KOPT-K1 (cell line): Measurements from ENCODE around the gene TASOR2.

ENCODE experiments used
- H3K27ac ChIP-seq: fragments of 200-600 bp; sonication (generic); 2 replicates; pipeline ENCODE4 v1.5.1; 2016; ENCODE audit warnings: antibody characterized with exemption, mild to moderate bottlenecking, low read depth, low read length; ENCODE audit not compliant: poor library complexity, severe bottlenecking
- H3K36me3 ChIP-seq: fragments of 200-600 bp; sonication (generic); 2 replicates; pipeline ENCODE4 v1.5.1; 2017; ENCODE audit warnings: antibody characterized with exemption, mild to moderate bottlenecking, low read length, moderate library complexity; ENCODE audit not compliant: insufficient read depth
- H3K9me3 ChIP-seq: fragments of 200-600 bp; sonication (generic); 2 replicates; pipeline ENCODE4 v1.5.1; 2017; ENCODE audit warnings: antibody characterized with exemption, low read length, mild to moderate bottlenecking; ENCODE audit not compliant: insufficient read depth, poor library complexity, severe bottlenecking

TASOR2 gene

DNA sequence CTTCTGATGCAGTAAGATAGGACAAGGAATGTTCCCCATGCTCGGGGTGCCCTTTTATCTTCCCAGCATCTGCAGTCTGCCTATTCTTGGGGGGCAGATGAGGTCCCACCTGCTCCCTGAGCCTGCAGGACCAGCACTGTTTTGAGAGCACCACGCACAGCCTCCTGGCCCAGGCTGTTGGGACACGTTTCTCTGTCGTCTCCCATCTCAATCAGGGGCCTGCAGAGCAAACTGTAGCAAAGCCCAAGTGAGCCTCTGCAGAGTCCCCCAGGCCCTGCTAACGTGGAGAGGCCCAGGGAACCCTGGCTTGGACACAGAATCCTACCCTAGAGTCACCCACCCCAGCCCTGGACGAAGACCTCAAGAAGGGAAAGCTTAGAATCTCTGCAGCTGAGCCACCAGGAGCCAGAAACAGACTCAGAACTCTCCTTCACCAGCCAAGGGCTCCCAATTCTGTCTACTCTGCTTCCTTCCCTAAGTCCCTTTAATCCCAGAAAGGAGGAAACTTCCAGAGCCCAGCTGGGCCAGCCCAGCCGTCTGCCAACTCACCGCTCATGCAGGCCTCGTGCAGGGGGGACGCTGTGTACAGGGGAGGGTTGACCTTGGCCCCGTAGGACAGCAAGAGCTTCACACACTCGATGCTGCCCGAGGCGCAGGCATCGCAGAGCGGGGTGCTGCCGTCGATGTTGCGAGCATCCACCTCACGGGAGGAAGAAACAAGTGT is 33.8 kb upstream of the TASOR2 start:
- Histone ChIP-seq H3K36me3 (no peaks in the 10 kb centered on the region), H3K9me3 (no peaks in the 10 kb centered on the region), H3K27ac (no peak overlapping the region)

DNA sequence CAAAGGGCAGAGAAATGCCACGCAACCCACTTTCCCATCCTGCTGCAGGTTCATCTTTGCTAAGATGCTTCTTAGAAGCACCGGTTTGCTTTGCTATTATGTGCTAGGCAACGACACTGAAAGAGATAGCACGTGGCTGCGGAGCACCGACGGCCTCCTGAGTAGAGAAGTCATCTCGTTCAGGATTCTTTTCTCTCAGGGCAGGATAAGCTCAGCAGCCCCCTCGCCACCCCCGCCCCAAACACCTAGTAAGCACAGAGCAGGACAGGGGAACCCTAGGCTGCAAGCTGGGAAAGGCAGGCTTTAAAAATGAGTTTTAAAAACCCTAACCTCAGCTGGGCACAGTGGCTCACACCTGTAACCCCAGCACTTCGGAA is 33.3 kb upstream of the TASOR2 start:
- Histone ChIP-seq H3K9me3 (no peaks in the 10 kb centered on the region), H3K36me3 (no peaks in the 10 kb centered on the region)

DNA sequence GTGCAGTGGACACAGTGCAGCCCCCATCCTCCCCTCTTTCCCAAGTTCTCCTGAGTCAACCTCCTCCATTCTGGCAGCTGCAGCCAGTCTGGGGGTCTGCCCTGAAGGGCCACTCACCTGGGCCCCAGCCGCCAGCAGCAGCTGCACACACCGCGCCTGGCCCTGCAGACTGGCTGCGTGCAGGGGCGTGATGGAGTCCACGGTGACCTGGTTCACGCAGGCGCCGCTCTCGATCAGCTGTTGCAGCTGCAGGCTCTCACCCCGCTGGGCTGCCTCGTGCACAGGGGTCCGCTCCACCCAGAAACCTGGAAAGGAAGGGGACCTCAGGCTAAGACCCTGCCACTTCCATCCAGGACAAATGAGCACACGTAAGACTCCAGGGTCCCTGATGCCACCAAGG is 31.9 kb upstream of the TASOR2 start:
- H3K36me3 ChIP-seq = no peaks in the 10 kb centered on the region
- no peaks in the 10 kb centered on the region for H3K9me3 ChIP-seq
- H3K27ac ChIP-seq = peak overlapping the region; percentile 36

More for the DNA sequence above, 33.3 kb upstream of the TASOR2 start:
- no peak overlapping the region for H3K27ac ChIP-seq

DNA sequence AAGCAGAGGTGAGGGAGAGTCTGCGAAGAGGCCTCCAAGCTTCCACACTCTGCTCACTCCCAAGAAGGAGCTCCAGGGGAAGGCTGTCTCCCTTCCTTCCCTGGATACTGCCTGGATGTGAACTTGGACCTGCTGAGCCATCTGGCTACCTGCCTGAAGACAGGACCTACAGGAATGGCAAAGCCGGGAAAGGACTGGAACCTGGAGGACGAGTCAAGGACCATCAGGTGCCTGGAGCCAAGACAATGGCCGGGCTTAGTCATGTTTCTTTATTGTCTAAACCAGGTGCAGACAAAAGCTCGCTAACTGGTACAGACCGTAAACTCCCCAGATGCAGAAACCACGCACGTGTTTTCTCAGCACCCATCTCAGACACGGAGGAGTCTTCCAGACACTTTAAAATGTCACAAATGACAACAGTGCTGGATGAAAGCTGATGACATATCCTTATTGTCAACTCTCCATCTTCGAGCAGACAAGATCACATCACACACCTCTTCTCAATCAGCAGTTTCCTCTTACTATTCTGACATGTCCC is 30.4 kb upstream of the TASOR2 start:
- peak overlapping the region; percentile 81 for H3K27ac ChIP-seq
- H3K9me3 ChIP-seq = no peaks in the 10 kb centered on the region
- no peaks in the 10 kb centered on the region for H3K36me3 ChIP-seq

DNA sequence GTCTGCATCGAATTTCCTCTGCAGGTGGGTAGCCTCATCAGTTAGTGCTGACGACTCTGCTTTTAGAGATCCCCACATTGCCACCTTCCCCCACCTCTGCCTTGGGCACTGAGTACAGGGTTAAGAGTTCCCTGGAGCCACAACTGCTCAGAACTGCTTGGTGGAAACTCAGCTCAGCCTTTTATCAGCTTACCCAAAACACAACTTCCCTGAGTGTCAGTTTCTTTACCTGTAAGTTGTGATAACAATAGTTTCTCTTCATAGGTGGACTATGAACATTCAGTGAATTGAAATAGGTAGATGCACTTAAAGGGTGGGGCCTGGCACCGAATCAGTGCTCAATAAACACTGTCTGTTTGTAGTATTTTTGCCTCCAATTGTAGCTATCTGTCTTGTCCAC is 29.5 kb upstream of the TASOR2 start:
- no peaks in the 10 kb centered on the region for H3K36me3 ChIP-seq
- H3K27ac ChIP-seq = peak overlapping the region; percentile 81
- no peaks in the 10 kb centered on the region for H3K9me3 ChIP-seq

DNA sequence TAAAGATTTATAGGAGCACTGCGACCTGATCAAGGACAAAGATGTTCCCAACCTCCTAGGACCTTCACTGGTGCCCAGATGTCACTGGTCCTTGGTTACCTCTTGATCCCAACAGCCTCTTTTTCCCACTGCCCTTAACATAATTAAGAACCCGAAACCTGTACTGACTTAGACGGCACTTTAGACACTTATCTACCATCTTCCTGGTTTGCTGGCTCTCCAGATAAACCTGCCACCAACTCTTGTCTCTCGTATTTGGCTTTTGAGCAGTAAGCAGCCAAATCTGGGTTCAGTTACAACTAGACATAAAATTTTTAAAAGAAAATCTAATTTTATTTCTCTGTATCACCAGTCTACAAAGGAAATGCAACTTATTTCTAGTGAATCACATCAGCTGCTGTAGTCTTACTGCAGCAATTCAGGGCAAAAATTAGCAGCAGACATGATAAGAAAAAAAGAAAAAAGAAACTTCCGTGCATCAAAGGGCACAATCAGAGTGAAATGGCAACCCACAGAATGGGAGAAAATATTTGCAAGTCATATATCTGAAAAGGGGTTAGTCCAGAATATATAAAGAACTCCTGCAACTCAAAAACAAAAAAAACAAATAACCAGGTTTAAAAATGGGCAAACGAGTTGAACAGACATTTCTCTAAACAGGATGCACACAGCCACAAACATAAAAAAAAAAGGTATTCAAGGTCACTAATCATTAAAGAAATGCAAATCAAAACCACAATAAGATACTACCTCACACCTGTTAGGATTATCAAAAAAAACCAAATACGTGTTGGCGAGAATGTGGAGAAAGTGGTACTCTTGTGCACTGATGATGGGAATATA is 27.7 kb upstream of the TASOR2 start:
- H3K27ac ChIP-seq = peak overlapping the region; percentile 81
- H3K9me3 ChIP-seq = no peaks in the 10 kb centered on the region
- H3K36me3 ChIP-seq = no peaks in the 10 kb centered on the region

DNA sequence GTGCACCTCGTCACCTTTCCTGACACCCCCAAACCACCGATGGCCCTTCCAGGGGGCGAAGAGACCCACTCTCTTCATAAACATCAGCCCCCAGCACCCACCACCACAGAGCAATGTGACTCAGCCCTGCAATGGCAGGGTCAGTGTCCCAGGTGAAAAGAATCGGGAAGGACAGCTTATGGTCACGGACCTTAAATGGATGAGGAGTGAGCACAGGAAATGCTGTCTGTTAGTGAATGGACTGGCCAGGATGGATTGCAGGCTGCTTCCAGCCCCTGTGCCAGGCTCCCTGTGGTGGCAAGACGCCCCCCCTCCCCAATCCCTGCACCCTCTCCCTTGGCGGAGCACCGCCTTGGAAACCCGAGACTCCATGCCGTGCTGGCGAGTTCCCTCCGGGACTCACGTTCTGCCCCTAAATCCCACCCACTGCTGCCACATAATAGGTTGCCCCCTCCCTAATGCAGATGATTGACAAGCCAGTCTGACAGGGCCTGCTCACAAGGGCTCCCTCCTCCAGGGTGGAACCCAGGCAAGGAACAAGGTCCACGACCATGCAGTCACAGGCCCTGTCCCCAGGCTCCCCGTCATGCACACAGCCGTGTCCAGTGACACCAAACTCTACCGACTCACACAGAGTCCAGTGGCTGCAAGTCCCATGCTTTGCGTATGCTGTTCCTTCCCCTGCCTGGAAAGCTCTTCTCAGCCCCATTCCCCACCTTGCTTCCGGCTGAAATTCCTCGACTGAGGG is 25.6 kb upstream of the TASOR2 start:
- no peak overlapping the region for H3K27ac ChIP-seq
- no peaks in the 10 kb centered on the region for H3K9me3 ChIP-seq
- H3K36me3 ChIP-seq = no peaks in the 10 kb centered on the region

DNA sequence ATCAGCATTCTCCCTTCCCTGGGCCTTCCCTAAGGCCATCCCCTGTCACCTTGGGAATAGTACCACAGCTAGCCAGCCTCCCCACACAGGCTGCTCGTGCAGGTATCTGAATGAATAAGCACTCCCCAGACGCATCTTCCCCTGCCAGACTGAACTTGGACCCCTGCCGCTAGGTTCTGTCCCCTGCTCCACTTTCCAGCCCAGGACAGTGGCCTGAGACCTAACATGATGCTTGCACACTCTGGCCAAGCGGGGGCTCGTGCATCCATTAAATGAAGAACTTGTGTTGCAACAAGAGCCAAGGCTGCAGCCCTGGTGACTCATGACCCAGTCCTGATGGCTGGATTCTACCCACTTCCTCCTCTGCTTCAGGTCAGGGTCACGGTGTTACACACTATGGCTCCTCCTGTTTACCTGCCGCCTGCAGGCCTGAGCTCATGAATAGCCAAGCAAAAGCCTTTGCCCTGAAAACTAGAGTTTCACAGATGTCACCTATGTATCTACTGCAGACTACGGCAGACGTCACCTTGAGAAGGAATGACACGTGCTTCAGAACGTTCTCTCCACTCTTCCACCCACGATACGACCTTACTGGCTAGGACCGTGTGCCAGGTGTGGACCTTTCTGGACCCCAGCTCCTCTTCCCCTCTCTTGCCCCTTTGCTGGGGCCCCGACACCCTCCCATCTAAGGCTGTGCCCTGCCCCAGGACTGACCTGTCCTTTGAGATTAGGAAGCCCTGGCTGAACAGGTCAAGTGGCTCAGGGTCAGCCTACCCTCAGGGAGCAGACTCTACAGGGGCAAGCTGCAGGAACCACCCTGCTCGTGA is 24.7 kb upstream of the TASOR2 start:
- Histone ChIP-seq H3K27ac (no peak overlapping the region), H3K36me3 (no peaks in the 10 kb centered on the region), H3K9me3 (no peaks in the 10 kb centered on the region)

DNA sequence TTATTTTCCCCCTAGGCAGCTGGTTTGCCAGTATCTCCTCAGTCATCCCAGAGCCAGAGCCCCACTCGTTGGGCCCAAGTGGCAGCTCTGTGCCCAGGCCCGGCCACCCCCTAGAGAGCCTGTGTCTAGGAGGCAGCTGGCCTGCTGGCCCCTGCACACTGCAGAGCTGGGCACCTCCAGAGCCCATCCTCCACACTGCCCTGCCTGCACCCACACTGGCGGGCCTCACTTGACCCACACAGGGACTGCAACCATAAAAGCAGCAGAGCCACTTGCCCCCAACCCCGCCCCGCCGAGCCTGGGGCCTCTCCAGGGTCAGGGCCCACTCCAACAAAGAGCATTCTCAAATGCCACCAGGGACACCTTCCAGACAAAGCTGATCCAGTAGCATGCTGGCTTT is 23.6 kb upstream of the TASOR2 start:
- Histone ChIP-seq H3K36me3 (no peaks in the 10 kb centered on the region), H3K27ac (peak overlapping the region; percentile 3), H3K9me3 (no peaks in the 10 kb centered on the region)

DNA sequence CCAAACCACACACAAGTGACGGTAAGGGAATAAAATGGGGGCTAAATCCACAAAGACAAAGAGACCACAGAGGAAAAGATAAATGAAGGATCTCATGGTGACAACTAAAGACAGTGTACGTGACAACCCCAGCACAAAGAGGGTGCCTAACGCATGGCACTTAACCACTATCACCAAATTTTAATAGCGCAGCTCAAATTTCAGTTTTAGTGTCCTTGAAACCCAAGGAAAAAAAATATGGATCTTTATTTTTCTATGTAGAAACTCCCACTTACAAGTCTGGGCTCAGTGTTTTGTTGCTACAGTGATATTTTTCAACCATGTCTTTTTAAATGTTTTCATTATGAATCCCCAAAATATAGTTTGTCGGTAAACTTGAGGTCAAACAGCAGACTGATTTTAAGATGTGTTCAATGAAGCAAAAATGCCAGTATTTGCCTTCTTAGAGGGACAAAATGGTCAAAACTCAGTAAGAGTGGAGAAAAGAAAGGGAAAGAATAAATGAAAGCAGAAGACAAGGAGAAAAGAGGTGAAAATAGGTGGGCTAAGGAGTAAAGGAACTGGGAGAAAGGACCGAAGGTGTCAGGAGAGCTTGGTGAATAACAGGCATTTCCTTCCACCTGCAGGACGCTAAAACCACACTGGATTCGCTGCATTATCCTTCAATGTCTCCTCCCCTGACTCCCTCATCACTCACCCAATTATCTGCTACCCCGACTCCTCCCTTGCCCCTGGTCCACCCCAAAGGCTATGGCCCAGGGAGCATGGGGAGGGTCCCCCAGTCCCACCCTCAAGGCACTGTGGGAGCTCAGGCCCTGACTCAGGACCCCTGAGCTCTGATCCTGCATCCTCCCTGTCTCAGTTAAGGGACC is 21.7 kb upstream of the TASOR2 start:
- no peak overlapping the region for H3K27ac ChIP-seq
- no peaks in the 10 kb centered on the region for H3K9me3 ChIP-seq
- H3K36me3 ChIP-seq = no peaks in the 10 kb centered on the region

DNA sequence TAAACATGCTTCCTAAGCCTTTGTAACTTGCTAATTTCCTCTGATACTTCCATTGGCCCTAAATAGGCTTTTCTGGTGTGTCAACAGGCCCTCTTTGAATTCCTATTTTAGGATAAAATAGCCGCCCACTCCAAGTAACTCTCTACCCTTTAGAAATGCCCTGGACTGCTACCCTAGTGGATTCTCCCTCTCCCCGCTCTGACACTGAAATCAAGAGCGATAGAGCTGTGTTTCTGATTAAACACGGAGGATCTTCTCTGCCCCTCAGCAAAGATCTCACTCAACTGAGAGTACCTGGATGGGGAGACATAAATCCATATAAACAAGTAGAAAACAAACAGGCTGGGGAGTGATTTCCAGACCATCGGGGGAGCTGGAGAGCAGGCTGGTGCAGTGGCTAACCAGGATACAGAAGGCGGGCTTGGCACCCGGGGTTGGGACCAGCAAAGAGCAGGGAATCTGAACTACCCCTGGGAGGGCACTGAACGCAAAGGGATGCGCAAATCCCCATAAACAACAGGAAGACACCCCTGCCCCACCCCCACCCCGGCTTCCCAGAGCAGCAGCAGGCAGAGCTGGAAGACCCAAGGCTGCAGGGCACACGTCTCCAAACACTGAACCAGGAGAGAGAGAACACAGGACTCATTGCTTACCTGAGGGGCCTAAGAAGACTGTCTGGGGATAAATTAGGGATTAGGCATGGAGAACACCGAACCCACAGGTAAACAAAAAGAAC is 20.8 kb upstream of the TASOR2 start:
- H3K27ac ChIP-seq = no peak overlapping the region
- H3K9me3 ChIP-seq = no peaks in the 10 kb centered on the region
- H3K36me3 ChIP-seq = no peaks in the 10 kb centered on the region

DNA sequence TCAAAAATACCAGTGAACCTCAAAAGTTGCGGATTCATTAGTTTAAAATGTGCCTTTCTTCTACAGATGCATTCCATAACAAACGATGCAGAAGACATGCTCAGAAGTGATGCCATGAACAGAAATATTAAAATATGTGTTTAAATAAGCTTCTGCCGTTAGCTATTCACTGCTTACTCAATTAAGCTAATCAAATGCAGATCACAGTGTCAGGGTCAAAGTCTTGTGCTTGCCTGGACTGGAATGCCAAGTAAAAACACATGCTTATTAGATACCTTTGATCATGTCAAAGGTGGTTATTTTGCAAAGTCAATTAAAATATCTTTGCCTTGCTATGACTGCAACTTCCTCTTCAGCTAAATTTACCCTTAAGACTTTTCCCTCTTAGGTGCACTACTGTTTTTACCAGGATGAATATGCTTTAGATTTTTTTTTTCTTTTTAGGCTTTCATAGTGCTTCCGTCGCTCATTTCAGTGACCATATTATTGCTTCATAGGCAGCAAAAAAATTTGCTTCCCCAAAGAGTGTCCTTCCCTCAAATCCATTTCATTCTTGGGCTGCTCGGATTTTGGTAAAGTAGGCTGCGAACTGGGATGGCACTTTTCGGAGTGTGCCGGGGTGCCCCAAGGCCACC is 19.1 kb upstream of the TASOR2 start:
- no peaks in the 10 kb centered on the region for H3K36me3 ChIP-seq
- peak overlapping the region; percentile 51 for H3K27ac ChIP-seq

More for the DNA sequence above, 19.1 kb upstream of the TASOR2 start:
- no peaks in the 10 kb centered on the region for H3K9me3 ChIP-seq
